SK-N-SH treated with all-trans-retinoic acid at 6 μM for 48 hours (cell line): Measurements from ENCODE around the gene KIRREL3.

Experiments used
- ARNTL ChIP-seq: fragments of 450-650 bp; formaldehyde crosslinking; IDR thresholded peaks from 2 replicates; pipeline ENCODE4 v1.5.0; 2020; ENCODE audit warnings: low read depth, mild to moderate bottlenecking, moderate library complexity, borderline replicate concordance
- OSR1 ChIP-seq: fragments of 250-450 bp; sonication (Bioruptor Pico); IDR thresholded peaks from 2 replicates; pipeline ENCODE4 v1.8.0; 2022; ENCODE audit warnings: moderate library complexity, mild to moderate bottlenecking, inconsistent platforms
- ZNF70 ChIP-seq: fragments of 450-650 bp; formaldehyde crosslinking; IDR thresholded peaks from 2 replicates; pipeline ENCODE4 v1.5.0; 2020; ENCODE audit warnings: mild to moderate bottlenecking, moderate library complexity

DNA sequence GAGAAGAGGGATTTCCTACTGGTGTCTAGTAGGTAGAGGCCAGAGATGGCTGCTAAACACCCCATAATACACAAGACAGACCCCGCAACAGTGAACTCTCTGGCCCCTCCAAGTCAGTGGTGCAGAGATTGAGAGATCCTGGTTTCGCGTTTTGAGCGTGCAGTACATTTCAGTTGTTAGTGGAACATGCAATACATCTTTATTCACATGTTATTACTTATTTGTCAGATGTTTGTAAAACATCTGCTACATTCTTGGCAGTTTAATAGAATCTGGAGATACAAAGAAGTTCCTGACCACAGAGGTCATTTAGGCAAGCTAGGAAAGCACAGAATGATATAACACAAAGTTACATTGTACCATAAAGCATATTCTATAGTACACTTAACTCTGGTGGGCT is 603.6 kb downstream of the KIRREL3 start:
- no peak for TF ChIP-seq OSR1 (CRISPR knock-in tag)
- TF ChIP-seq ARNTL (CRISPR knock-in tag) = no peak
- TF ChIP-seq ZNF70 (CRISPR knock-in tag) = no peak
